22Rv1 (cell line): ENCODE data around the gene PLXNA2.

Experiments used
- CTCF ChIP-seq: fragments of 450-650 bp; IDR thresholded peaks from 2 replicates; pipeline ENCODE4 v1.5.1; 2017; ENCODE audit warnings: mild to moderate bottlenecking
- ZFX ChIP-seq: fragments of 450-650 bp; IDR thresholded peaks from 2 replicates; pipeline ENCODE4 v1.6.1; 2017; ENCODE audit warnings: antibody characterized with exemption, borderline replicate concordance

- TF ChIP-seq CTCF: no peak
- TF ChIP-seq ZFX: no peak
These were observed 189.7 kb downstream of the PLXNA2 start for GRCh38 chr1:208054485-208054884.
